Measurements from ENCODE around the gene GPR148.

- no peak for TF ChIP-seq POLR2A (IDR thresholded peaks at IDR 0.05)
- no peak for TF ChIP-seq CTCF (IDR thresholded peaks at IDR 0.05)
Measured at GRCh38 chr2:130749641-130750040, 20.8 kb downstream of the GPR148 start.
